Epithelial cell of alveolus of lung (primary cell): ENCODE measurements around the gene ZFYVE19. TPM values are rescaled to one million over a fixed set of nuclear protein-coding genes. Genes with fewer than 3 reads are reported as not detected.

ENCODE experiments used
- total RNA-seq: library from RNA; depleted of rRNA; stranded (reverse); fragments of >200 nt; gene quantifications from 2 replicates; pipeline ENCODE4 v1.2.1, GENCODE V29; 2015

ZFYVE19 gene, protein sequence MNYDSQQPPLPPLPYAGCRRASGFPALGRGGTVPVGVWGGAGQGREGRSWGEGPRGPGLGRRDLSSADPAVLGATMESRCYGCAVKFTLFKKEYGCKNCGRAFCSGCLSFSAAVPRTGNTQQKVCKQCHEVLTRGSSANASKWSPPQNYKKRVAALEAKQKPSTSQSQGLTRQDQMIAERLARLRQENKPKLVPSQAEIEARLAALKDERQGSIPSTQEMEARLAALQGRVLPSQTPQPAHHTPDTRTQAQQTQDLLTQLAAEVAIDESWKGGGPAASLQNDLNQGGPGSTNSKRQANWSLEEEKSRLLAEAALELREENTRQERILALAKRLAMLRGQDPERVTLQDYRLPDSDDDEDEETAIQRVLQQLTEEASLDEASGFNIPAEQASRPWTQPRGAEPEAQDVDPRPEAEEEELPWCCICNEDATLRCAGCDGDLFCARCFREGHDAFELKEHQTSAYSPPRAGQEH
- total RNA-seq = 16.3 and 40.4 TPM in 2 replicates

DNA sequence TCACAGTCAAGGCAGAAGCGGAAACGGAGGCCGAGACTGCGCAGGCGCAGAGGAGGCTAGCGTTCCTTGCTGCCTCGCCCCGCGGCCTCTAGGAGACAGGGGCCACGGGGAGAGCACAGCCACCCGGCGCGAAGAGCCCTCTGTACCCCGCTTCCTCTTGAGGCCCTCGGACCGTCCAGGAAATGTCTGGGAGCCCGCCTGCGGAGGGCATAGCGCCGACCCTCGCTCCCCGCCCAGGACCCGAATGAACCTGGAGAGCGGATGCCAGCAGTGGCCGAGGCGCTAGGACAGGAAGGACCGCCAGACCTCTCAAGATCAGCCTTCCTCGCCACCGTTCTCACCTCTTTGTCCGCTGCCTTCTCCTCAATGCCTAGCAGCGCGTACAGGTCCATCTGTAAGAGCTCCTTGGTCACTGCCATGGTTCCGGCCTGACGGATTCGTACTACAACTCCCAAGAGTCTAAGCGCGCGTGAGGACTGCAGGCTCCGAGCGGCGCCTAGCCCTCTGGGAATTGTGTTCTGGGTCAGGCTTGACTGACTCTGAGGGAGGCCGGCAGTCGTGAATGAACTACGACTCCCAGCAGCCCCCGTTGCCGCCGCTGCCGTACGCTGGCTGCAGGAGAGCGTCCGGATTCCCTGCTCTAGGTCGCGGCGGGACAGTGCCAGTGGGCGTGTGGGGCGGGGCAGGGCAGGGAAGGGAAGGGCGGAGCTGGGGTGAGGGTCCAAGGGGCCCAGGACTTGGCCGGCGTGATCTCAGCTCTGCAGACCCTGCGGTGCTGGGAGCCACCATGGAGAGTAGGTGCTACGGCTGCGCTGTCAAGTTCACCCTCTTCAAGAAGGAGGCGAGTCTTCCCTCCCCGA is at the start of gene ZFYVE19, which contains the start of gene DNAJC17:
Gene ZFYVE19, plus strand, starts transcription at position 62 of the 860 bp plus-strand sequence. Its CDS starts 501 bp downstream, at position 563.
Gene DNAJC17, minus strand, starts transcription at position 446 of the 860 bp plus-strand sequence. Its CDS starts 27 bp downstream, at position 419.

DNA sequence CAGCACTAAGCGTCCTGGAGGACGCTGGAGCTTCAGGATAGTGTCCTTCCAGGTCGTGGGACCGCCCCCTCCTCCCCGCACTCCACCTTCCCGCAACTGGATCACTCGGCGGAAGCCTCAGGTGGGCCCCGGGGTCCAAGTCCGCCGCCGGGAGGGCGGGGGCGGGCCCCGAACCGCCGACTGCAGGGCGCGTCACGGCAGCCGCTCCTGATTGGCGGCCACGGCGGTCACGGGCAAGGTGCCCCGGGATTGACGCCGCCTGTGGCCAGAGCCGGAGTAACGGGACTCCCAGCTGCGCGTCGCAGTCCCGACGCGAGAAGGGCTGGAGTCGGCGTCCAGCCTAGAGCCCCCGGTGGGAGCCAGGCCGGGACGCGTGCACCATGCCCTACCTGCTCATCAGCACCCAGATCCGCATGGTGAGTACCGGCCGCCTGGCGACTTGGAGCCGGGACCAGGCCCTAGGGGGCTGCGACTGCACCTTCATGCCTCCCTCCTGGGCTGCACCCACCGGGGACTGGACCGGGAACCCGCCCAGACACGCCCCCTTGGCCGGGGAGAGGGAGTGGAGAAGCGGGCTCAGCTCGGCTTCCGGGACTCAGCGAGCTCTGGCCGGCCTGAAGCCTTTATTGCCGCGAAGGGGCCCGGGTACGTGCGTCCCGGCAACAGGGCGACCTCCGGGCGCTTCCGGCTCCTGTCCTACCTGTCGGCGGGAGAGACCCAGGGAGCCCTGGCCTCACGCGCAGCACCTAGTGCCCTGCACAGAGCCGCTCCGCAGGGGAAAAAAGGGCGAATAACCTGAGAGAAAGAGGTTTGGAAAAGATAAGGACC is 42.9 kb upstream of the ZFYVE19 start, which contains the start of gene GCHFR:
Gene GCHFR, plus strand, starts transcription at position 268 of the 828 bp plus-strand sequence. Its CDS starts 113 bp downstream, at position 381.

GRCh38 chr15:40769274-40770146 is 37.4 kb upstream of the ZFYVE19 start, which contains the start of gene C15orf62:
Gene C15orf62 (plus strand): TSS chr15:40769980. CDS start chr15:40770496, 516 bp downstream.

DNA sequence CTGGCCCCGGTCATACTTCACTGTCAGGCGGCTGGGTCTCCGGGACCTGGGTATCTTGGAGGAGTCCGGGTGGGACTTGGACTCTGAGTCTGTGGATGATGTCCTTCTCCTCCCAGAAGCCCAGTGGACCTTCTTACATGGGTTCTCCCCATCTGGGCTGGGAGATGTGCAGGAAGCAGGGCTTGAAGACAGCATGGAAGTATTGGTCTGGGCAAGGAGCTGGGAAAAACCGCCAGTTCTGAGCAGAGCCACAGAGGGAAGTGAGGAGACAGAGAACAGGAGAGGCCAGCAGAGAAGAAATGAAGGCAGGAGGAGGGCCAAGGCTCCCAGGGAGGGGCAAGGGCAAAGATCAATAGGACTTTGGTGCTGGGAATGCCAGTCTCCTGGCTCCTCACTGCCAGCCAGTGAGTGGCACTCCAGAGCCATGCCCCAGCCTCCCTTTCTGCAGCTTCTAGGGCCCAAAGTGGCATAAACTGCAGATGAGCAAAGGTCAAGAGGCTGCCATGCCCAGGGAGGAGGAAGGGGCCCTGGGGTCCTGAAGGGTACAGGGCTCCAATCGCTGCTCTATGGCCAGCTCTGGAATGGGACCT is 21.7 kb downstream of the ZFYVE19 start, which contains the start of gene PPP1R14D:
Gene PPP1R14D, minus strand, starts transcription at position 262 of the 590 bp plus-strand sequence. Its CDS starts 67 bp downstream, at position 195.

DNA sequence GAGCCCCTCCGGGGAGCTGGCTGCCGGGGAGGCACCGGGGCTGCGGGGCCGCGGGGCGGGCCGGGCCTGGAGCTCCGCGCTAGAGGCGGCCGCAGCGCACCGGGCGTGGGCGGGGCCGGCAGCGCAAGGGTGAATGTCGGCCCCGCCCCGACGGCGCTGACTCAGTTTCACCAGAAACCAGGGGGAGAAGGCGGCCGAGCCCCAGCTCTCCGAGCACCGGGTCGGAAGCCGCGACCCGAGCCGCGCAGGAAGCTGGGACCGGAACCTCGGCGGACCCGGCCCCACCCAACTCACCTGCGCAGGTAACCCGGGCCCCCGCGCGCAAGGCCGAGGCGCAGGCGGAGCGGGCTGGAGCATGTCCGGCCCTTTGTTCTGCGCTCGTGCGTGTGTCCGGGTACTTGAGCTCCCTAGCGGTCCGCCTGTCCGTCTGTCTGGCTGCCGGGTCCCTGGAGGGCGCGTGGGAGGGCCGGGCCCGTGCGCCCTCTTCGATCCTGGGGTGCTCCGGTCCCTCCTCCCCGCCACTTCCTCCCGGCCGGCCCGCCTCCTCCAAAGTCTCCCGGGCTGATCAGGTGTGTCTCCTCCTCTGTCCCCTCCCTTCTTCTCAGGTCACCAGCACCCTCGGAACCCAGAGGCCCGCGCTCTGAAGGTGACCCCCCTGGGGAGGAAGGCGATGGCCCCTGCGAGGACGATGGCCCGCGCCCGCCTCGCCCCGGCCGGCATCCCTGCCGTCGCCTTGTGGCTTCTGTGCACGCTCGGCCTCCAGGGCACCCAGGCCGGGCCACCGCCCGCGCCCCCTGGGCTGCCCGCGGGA is 37.2 kb downstream of the ZFYVE19 start, which contains the start of gene SPINT1:
Gene SPINT1, plus strand, starts transcription at position 164 of the 811 bp plus-strand sequence. Its CDS starts 507 bp downstream, at position 671.

Other genes starting within 250 kb of the ZFYVE19 start
- 26.5 and 49.1 TPM in 2 replicates for gene CCDC32, start 242.0 kb upstream of the ZFYVE19 start, total RNA-seq
- 9.2 and 14.9 TPM in 2 replicates for gene RPUSD2, start 237.8 kb upstream of the ZFYVE19 start, total RNA-seq
- gene KNL1, start 212.8 kb upstream of the ZFYVE19 start, total RNA-seq = 7.9 and 16.4 TPM in 2 replicates
- gene RAD51, start 111.9 kb upstream of the ZFYVE19 start, total RNA-seq = 4.2 and 11.5 TPM in 2 replicates
- 20.5 and 21.7 TPM in 2 replicates for gene RMDN3, start 51.8 kb upstream of the ZFYVE19 start, total RNA-seq
- 7.7 and 11.5 TPM in 2 replicates for gene GCHFR, start 43.0 kb upstream of the ZFYVE19 start, total RNA-seq
- not detected in 2 replicates for gene C15orf62, start 37.1 kb upstream of the ZFYVE19 start, total RNA-seq
- 25.0 and 63.8 TPM in 2 replicates for gene DNAJC17, start 384 bp downstream of the ZFYVE19 start, total RNA-seq
- gene PPP1R14D, start 21.6 kb downstream of the ZFYVE19 start, total RNA-seq = not detected in 2 replicates
- 4.1 and 31.0 TPM in 2 replicates for gene SPINT1, start 37.0 kb downstream of the ZFYVE19 start, total RNA-seq
- not detected in 2 replicates for gene RHOV, start 67.1 kb downstream of the ZFYVE19 start, total RNA-seq
- 35.7 and 39.4 TPM in 2 replicates for gene VPS18, start 87.4 kb downstream of the ZFYVE19 start, total RNA-seq
- 0.88 and 3.1 TPM in 2 replicates for gene DLL4, start 122.3 kb downstream of the ZFYVE19 start, total RNA-seq
- 5.0 and 63.6 TPM in 2 replicates for gene CHAC1, start 146.4 kb downstream of the ZFYVE19 start, total RNA-seq